K562 (cell line): Measurements from ENCODE around the gene FGD6. TPM values are rescaled to one million over a fixed set of nuclear protein-coding genes. Genes with fewer than 3 reads are reported as not detected.

Experiments used
- C11orf30 ChIP-seq: fragments of 450-650 bp; IDR thresholded peaks from 2 replicates; pipeline ENCODE4 v1.6.1; 2016; ENCODE audit warnings: low read depth, mild to moderate bottlenecking
- MTA1 ChIP-seq: fragments of 450-650 bp; IDR thresholded peaks from 2 replicates; pipeline ENCODE4 v1.6.1; 2017; ENCODE audit warnings: borderline replicate concordance
- SAP30 ChIP-seq: fragments of 200-600 bp; sonication (generic); IDR thresholded peaks from 2 replicates; pipeline ENCODE4 v1.6.1; 2012; ENCODE audit warnings: borderline replicate concordance, low read depth, mild to moderate bottlenecking, moderate library complexity, low read length, control low read depth, inconsistent platforms; ENCODE audit not compliant: insufficient read depth, poor library complexity, severe bottlenecking
- SMAD4 ChIP-seq: fragments of 250-450 bp; sonication (Bioruptor Pico); conservative IDR thresholded peaks from 2 replicates; pipeline ENCODE4 v1.8.0; 2021; ENCODE audit warnings: inconsistent platforms, mild to moderate bottlenecking, moderate library complexity
- TBP ChIP-seq: optimal IDR thresholded peaks from 2 replicates; pipeline ENCODE3; 2011; ENCODE audit warnings: low read depth, low read length, improper control_type of control experiment
- ZNF146 ChIP-seq: IDR thresholded peaks from one replicate; pipeline ENCODE4 v1.6.1; 2018; ENCODE audit warnings: missing compliant biosample characterization; ENCODE audit not compliant: unreplicated experiment
- polyA plus RNA-seq, 8 experiments: library from polyadenylated mRNA; depleted of rRNA in 4 of 8; stranded (reverse) in 5 of 8; unstranded in 3 of 8; fragments of >200 nt; fragmentation: Nextera tagmentation in 2 of 8; fragmentation: Illumina TruSeq in 1 of 8; extraction: Ambion mirVana in 2 of 8; extraction: Trizol in 1 of 8; gene quantifications; 2 replicates each; pipeline versions ENCODE4 v1.2.1 to v1.2.3, GENCODE V29; 2011 to 2014; ENCODE audit warnings: inconsistent platforms in 1 of 8, missing spikeins in 1 of 8
- total RNA-seq, 7 experiments: library from RNA; depleted of rRNA in 6 of 7; stranded (reverse); fragments of >200 nt in 6 of 7; fragmentation: Illumina TruSeq in 2 of 7; extraction: Trizol in 2 of 7; gene quantifications; 2 replicates each; pipeline versions ENCODE4 v1.2.1 to v1.2.3, GENCODE V29; 2011 to 2021; ENCODE audit warnings: low replicate concordance in 1 of 7
- TF ChIP-seq, protein P1 (sequence below), 2 experiments: IDR thresholded peaks; 2 replicates each; pipeline ENCODE4 v1.6.1; 2011; ENCODE audit warnings: borderline replicate concordance in 1 of 2, control low read depth in 1 of 2, low read depth in 1 of 2, low read length in 1 of 2, mild to moderate bottlenecking in 1 of 2, mixed read lengths in 1 of 2, moderate library complexity in 1 of 2; ENCODE audit not compliant: insufficient read depth in 1 of 2, insufficient read length in 1 of 2, poor library complexity in 1 of 2, severe bottlenecking in 1 of 2; ENCODE audit errors: extremely low read depth in 1 of 2
- TF ChIP-seq, protein P2 (sequence below): sonication (generic); formaldehyde crosslinking; IDR thresholded peaks from 2 replicates; pipeline ENCODE4 v1.8.0; 2023; ENCODE audit warnings: mild to moderate bottlenecking, missing genetic modification reagents
- TF ChIP-seq, protein P3 (sequence below): sonication (generic); formaldehyde crosslinking; IDR thresholded peaks from 2 replicates; pipeline ENCODE4 v1.8.1; 2023; ENCODE audit warnings: mild to moderate bottlenecking, missing genetic modification reagents
- TF ChIP-seq, protein P4 (sequence below): sonication (generic); formaldehyde crosslinking; IDR thresholded peaks from 2 replicates; pipeline ENCODE4 v1.9.0; 2022; ENCODE audit warnings: mild to moderate bottlenecking, missing genetic modification reagents
- TF ChIP-seq, protein P5 (sequence below): fragments of 450-650 bp; IDR thresholded peaks from 2 replicates; pipeline ENCODE4 v1.6.1; 2016
- TF ChIP-seq, protein P6 (sequence below): sonication (generic); formaldehyde crosslinking; IDR thresholded peaks from 2 replicates; pipeline ENCODE4 v1.8.0; 2023; ENCODE audit warnings: mild to moderate bottlenecking, missing genetic modification reagents

The FGD6 gene
- total and polyA plus RNA-seq, 9 of the 15 experiments (the other 6 are each of a cell fraction or from before 2014, with no cell fraction given), result 1.5 to 11.1 (median 5.8) TPM

DNA sequence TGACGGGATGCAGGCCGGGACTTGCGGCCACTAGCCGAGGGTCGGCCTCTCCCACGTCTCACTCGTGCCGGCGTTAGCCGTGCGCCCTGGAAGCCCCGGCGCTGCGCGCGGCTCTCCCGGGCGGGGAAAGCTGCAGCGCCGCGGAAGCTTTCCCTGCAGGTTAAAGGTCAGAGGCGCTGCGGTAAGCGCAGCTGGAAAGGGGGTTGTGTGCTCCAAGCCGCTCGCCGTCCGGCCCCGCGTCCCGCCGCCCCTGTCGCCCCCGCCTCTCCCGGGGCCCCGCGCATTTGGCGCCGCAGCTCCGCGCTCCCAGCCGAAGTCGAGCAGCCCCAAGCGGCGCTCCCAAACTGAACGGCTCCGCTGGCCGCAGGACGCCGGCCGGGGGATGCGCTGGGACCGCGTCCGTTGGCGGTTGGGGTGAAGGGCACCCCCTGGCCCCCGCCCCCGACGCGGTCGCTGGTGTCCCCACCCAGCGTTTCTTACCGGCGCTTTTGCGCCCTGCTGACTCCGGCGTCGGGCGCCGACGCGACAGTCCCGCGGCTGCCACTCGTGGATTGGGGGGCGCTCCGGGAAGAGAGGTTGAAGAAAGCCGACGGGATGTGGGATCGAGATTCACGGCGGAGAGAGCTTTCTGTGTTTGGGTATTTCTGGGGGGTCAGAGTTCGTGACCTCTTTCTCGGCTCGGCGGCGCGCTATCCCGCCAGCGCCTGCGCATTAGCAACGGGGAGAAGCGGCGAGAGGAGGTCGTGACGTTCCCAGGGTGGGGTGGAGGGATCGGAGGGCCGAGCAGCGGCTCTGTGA, 144.2 kb downstream of the FGD6 start, which contains the start of gene NR2C1 (continued):
- TF ChIP-seq, protein P1, sequence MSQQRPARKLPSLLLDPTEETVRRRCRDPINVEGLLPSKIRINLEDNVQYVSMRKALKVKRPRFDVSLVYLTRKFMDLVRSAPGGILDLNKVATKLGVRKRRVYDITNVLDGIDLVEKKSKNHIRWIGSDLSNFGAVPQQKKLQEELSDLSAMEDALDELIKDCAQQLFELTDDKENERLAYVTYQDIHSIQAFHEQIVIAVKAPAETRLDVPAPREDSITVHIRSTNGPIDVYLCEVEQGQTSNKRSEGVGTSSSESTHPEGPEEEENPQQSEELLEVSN (IDR thresholded peaks at IDR 0.05; ENCODE audit: borderline replicate concordance in 1 of 2, extremely low read depth in 1 of 2, insufficient read depth in 1 of 2, insufficient read length in 1 of 2, low read depth in 1 of 2, low read length in 1 of 2, poor library complexity in 1 of 2, severe bottlenecking in 1 of 2), result no peak
- TF ChIP-seq SMAD4 (CRISPR knock-in tag), result 0 out of 2 replicates have a peak, but pooled peaks have one; percentile 63
- TF ChIP-seq C11orf30, result peak; percentile 56; the same call in 1 of the 2 replicates
- no peak for TF ChIP-seq MTA1
- TF ChIP-seq, protein P2, sequence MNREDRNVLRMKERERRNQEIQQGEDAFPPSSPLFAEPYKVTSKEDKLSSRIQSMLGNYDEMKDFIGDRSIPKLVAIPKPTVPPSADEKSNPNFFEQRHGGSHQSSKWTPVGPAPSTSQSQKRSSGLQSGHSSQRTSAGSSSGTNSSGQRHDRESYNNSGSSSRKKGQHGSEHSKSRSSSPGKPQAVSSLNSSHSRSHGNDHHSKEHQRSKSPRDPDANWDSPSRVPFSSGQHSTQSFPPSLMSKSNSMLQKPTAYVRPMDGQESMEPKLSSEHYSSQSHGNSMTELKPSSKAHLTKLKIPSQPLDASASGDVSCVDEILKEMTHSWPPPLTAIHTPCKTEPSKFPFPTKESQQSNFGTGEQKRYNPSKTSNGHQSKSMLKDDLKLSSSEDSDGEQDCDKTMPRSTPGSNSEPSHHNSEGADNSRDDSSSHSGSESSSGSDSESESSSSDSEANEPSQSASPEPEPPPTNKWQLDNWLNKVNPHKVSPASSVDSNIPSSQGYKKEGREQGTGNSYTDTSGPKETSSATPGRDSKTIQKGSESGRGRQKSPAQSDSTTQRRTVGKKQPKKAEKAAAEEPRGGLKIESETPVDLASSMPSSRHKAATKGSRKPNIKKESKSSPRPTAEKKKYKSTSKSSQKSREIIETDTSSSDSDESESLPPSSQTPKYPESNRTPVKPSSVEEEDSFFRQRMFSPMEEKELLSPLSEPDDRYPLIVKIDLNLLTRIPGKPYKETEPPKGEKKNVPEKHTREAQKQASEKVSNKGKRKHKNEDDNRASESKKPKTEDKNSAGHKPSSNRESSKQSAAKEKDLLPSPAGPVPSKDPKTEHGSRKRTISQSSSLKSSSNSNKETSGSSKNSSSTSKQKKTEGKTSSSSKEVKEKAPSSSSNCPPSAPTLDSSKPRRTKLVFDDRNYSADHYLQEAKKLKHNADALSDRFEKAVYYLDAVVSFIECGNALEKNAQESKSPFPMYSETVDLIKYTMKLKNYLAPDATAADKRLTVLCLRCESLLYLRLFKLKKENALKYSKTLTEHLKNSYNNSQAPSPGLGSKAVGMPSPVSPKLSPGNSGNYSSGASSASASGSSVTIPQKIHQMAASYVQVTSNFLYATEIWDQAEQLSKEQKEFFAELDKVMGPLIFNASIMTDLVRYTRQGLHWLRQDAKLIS, result peak; percentile 60; the same call in 1 of the 2 replicates
- TF ChIP-seq, protein P3, sequence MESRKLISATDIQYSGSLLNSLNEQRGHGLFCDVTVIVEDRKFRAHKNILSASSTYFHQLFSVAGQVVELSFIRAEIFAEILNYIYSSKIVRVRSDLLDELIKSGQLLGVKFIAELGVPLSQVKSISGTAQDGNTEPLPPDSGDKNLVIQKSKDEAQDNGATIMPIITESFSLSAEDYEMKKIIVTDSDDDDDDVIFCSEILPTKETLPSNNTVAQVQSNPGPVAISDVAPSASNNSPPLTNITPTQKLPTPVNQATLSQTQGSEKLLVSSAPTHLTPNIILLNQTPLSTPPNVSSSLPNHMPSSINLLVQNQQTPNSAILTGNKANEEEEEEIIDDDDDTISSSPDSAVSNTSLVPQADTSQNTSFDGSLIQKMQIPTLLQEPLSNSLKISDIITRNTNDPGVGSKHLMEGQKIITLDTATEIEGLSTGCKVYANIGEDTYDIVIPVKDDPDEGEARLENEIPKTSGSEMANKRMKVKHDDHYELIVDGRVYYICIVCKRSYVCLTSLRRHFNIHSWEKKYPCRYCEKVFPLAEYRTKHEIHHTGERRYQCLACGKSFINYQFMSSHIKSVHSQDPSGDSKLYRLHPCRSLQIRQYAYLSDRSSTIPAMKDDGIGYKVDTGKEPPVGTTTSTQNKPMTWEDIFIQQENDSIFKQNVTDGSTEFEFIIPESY (CRISPR knock-in tag), result no peak; the same call in 1 of the 2 replicates
- TF ChIP-seq, protein P4, sequence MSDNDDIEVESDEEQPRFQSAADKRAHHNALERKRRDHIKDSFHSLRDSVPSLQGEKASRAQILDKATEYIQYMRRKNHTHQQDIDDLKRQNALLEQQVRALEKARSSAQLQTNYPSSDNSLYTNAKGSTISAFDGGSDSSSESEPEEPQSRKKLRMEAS (CRISPR knock-in tag), result no peak
- TF ChIP-seq, protein P5, sequence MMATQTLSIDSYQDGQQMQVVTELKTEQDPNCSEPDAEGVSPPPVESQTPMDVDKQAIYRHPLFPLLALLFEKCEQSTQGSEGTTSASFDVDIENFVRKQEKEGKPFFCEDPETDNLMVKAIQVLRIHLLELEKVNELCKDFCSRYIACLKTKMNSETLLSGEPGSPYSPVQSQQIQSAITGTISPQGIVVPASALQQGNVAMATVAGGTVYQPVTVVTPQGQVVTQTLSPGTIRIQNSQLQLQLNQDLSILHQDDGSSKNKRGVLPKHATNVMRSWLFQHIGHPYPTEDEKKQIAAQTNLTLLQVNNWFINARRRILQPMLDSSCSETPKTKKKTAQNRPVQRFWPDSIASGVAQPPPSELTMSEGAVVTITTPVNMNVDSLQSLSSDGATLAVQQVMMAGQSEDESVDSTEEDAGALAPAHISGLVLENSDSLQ, result no peak
- no peak for TF ChIP-seq TBP
- TF ChIP-seq, protein P6, sequence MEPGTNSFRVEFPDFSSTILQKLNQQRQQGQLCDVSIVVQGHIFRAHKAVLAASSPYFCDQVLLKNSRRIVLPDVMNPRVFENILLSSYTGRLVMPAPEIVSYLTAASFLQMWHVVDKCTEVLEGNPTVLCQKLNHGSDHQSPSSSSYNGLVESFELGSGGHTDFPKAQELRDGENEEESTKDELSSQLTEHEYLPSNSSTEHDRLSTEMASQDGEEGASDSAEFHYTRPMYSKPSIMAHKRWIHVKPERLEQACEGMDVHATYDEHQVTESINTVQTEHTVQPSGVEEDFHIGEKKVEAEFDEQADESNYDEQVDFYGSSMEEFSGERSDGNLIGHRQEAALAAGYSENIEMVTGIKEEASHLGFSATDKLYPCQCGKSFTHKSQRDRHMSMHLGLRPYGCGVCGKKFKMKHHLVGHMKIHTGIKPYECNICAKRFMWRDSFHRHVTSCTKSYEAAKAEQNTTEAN, result no peak; the same call in 1 of the 2 replicates
- peak; percentile 30 for TF ChIP-seq SAP30
- TF ChIP-seq ZNF146, result no peak
